HG03139 (cell line): Measurements from ENCODE around the gene COL8A2.
"Not testable (repeated sequence)": the region's sequence is repeated elsewhere in the genome, so short reads cannot be mapped to it uniquely, and the experiment has no call there.

Experiments
- ATAC-seq: cut with Tn5 transposase; IDR thresholded peaks from one replicate; pipeline ENCODE4 v1.9.1; 2021; ENCODE audit not compliant: unreplicated experiment

Gene COL8A2

DNA sequence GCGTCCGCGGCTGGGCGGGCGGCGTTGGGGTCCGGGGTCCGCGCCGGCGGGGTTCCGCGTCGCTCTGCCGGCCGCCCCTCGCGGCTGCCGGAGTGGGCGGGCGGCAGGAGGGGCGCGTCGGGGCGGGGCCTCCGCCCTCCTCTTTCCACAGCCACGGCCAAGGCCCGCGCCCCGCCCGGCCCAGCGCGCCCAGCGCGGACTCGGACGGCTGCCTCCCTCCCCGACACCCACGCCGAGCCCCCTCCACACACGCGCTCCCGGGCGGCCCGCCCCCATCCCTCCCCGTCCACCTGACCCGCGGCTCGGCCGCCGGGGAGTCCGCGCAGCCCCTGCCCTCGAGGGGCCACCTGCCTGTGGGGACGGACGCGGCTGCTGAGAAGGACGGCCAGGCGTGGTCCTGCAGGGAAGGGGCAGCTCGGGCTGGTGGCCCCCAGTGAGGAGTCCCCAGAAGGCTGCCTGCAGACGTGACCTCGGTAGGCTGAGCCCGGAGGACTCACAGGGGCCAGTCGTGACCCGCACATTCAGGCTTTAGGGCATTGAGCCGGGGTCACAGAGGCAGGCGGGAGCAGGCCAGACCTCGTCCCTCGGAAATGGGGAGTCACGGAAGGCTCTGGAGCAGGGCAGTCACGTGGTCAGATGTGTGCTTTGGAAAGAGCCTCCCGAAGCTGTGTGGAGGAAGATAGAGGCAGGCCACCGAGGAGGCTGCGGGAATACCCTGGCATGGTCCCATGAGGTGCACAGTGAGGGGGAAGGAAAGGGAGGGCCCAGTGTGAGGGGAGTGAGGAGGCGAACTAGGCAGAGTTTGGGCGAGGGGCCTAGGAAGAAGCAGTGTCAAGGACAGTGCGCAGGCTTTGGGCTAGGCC lies at the start of gene COL8A2:
TSS of gene COL8A2 (minus strand) at position 94 of the 863 bp plus-strand sequence. CDS start 24,980 bp downstream, outside the sequence.
- no peak for ATAC-seq

DNA sequence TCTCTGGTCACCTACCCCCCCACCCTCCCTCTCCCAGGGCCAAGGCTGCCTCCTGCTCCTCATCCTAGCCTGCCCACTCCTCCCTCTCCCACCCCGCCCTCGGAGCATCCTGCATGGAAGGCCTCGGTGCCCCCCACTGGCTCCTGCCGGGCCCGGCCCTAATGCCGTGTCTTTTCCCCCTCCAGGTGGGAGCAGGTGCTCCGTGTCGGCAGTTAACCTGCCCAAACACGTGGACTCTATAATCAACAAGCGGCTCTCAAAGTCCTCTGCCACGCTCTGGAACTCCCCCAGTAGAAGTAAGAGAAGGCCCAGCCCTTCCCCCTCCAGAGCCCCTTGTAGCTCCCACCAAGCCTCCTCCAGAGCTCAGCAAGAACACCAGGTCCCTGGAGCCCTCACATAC lies 49.7 kb upstream of the COL8A2 start:
- no peak for ATAC-seq

DNA sequence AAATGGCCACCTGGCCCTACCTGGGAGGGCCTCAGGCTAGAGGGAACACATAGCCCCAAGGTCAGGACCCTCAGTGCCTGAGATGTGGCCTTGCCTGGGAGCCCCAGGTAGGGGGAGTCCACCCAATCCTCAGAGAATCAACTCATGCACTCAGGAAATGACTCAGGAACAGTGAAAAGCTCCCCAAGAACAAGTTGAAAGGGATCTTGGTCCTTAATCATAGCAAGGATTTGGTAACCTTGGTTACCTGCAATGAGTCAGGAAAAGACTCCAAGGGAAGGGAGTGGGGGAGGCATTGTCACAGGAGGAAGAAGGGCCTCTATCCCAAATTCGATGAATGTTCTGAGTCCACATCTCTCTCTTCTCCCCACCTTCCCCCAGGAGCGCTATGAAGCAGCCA lies 48.0 kb upstream of the COL8A2 start:
- no peak for ATAC-seq

DNA sequence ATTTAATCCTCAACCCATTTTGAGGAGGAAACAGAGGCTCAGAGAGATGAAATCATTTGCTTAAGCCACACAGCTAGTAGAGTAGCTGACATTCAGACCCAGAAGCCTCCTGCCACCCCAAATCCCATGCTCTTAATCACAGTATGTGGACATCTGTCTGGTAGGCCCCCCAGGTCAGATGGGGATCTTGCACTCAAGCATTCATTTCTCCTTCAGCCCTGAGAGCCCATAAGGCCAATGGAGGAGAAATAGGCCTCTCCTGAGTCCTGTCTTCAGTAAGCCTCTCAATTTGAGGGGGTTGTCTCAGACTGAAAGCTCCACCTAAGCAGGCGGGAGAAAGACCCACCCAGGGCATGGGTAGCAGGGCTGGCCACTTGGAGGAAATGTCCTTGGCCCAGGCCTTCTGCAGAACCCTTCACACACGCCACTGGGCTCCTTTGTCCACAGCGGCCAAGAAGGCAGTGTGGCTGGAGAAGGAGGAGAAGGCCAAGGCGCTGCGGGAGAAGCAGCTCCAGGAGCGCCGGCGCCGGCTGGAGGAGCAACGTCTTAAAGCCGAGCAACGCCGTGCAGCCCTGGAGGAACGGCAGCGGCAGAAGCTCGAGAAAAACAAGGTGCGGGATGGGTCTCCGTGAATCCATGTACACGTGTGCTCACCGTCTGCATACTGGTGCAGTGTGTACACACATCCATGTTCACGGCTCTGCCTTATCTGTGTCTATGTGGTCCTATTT lies 47.2 kb upstream of the COL8A2 start:
- no peak for ATAC-seq

DNA sequence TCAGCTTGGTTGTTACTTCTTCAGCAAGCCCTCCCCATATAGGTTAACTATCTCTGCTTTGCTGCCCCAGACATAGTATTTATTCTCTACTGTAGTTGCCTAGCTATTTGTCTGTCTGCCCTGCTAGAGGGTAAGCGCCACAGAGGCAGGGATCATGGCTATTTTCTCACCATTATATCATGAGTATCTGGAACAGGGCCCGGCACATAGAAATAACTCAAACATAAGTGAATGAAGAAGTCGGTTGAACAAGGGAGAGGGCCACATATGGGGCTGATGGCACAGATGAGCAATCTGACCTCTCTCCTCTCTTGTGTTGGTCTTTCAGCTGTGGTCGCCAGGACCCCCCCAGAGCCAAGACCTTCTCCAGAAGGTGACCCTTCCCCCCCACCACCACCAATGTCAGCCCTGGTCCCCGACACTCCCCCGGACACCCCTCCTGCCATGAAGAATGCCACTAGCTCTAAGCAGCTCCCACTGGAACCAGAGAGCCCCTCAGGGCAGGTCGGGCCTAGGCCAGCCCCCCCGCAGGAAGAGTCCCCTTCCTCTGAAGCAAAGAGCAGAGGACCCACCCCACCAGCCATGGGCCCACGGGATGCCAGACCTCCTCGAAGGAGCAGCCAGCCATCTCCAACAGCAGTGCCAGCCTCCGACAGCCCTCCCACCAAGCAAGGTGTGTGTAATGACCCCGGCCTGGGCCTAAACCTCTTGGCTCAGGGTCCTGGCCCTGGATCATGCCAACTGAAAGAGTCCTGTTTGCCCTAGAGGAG lies 45.8 kb upstream of the COL8A2 start:
- ATAC-seq = no peak

DNA sequence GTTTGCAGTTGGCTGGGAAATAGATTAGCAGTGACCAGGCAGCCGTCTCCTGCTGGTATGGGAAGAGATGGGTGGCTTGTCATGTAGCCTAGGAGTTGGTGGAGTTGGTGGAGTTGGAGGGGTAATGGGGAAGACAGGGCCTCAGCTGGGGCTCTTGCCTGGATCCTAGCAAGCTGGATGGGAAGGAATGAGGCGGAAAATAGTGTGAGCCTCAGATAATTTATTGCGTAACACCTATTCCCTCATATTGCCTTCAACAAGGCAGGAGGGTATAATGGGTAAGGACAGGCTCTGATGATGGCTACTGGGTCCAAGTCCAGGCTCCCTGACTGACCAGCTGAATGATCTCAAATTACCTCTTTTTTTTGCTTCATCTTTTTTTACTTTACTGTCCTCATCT lies 43.5 kb upstream of the COL8A2 start:
- ATAC-seq = no peak

DNA sequence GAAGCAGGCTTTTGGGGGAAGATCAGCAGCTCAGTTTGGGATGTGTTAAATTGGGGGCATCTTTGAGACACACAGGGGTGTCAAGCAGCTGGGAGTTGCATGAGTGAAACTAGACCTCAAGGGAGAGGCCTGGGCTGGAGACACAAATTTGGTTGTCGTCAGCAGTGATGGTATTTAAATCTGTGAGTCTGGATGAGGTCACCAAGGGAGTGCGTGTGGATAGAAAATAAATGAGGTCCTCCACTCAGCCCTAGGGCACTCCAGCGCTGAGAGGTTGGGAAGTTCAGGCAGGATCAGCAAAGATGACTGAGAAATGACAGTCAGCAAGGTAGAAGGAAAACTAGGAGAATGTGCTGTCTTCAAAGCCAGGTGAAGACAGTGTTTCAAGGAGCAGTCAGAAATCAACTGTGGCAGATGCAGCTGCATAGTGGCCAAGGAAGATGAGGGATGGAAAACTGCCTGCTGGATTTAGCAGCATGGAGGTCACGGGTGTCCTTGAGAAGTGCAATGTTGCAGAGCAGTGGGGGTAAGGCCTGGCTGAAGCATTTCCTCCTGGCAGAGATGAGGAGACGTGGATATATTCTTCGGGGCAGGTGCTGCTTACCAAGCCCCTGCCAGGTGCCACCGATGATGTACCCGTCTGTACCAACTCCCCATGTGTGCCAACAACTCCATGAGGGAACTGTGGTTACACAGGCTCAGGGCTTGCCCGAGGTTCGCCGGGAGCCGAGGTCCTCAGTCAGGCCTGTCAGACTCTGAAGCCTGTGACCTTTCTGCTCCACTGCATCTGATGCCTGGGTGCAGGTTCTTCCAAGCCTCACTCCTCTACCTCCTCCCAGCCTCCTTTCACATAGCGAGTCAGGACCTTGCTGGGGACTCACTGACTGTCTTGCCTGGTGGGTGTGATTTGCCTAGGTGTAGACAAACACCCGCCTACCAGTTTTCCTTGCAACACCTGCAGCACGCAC lies 42.2 kb upstream of the COL8A2 start:
- ATAC-seq = no peak

DNA sequence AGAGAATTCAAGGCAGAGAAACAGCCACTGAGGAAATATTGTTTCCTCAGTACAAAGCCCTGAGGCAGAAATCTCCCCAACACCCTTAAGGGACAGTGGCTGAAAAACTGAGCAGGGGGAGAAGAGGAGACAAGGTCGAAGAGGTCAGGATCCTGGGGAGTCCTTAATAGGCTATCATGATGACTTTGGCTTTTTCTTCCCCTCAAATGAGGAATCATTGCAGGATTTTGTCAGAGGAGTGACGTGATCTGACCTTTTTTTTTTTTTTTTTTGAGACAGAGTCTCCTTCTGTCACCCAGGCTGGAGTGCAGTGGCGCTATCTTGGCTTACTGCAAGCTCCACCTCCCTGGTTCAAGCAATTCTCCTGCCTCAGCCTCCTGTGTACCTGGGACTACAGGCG lies 41.1 kb upstream of the COL8A2 start:
- ATAC-seq = no peak

DNA sequence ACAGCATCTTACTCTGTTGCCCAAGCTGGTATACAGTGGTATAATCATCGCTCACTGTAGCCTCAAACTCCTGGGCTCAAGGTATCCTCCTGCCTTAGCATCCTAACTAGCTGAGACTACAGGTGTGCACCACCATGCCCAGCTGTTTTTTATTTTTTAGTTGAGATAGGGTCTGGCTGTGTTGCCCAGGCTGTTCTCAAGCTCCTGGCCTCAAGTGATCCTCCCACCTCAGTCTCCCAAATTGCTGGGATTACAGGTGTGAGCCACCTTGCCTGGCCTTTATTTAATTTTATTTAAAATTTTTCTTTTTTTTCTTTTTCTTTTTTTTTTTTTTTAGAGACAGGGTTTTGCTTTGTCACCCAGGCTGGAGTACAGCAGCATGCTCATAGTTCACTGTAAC lies 40.1 kb upstream of the COL8A2 start:
- no peak for ATAC-seq

DNA sequence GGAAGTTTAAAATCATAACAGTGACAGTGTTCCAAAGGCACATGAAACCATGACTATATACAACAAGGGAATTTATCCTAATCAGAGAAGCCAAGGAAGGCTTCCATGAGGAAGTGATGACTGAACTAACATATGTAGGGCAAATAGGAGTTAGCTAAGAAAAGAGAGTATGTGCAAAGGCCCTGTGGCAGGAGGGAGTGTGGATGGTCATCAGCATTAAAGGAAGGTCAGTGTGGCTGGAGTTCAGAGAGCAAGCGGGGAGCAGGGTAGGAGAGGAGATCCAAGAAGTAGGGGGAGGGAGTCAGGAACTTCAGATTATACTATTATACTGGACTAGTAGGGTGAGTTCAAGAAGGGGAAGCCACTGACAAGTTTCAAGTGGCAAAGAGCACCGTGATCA lies 39.3 kb upstream of the COL8A2 start:
- no peak for ATAC-seq

DNA sequence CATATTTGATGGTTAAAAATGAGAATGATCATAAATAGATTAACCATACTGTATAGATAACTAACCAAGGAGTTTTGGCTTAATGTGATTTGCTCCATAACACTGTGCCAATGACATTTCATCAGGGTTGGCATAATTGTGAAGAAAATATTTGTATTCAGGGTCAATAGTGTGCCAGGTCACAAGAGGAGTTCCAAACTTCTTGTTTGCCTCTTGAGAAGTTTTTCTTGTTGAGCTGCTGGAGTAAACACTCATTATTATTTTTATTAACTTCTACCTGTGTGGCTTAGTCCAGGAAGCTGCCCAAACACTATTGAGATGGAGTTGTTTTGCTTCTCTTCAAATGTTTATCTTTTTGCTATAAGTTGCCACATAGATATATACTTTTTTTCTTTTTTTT lies 38.4 kb upstream of the COL8A2 start:
- ATAC-seq = no peak

DNA sequence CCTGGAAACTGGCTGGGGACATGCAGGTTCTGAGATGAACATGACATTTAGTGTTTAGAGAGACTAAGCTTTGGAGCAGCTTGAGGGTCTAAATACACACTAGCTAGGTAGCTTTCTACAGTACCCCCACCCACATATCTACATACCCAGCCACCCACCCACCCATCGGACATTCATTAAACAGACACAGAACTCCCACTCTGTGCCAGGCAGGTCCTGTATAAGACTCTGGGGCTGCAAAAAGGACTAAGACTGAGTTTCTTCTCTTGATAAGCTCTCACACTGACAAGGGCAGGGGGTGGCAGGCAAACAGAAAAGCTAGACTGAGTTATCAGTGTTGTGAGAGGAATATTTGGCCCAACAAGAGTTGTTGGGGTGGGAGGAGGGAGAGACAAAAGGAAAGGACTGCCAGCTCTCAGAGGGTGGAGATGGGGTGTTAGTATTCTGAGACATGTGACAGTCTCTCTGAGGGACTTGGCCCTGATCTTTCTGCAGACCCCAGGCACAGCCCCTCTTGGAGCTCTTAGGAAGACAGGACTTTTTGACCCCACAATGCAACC lies 37.7 kb upstream of the COL8A2 start:
- ATAC-seq = no peak

DNA sequence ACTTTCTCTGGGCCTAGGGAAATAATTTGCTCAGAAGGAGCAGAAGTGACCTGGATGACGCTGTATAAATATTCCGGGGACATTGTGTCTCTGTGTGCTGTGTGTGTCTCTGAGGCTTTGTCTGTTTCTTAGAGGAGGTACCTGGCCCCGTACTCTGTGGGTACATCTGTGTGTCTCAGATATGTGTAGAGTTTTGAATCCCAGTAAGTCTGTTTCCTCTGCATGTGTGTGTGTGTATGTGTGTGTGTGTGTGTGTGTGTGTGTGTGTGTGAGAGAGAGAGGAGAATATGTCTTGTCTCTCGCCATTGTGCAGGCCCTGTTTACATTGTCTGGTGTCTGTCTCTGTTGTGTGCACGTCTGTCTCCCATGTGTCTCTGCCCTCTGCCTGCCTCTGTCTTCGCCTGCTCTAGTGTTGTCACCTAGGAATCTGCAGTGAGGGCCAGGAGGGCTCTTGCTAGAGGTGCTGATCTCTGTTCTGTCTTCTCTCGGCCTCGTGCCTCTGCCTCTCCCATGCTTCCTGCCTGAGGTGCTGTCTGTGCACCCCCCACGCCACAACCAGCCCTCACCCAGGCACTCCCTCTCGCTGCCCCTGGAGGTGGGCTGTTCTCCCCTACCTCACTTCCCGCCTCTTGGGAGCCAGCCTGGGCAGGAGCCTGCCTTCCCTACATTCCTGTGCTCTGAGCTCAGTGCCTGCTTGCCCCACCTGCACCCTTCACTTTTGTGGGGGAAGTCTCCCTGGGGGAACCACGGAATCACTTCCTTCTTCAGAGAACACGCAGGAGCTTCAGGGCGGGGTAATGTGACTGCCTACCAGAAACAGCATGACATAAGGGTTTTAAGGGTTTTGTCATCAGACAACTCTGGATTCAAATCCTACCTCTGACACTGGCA lies 36.9 kb upstream of the COL8A2 start:
- no peak for ATAC-seq

DNA sequence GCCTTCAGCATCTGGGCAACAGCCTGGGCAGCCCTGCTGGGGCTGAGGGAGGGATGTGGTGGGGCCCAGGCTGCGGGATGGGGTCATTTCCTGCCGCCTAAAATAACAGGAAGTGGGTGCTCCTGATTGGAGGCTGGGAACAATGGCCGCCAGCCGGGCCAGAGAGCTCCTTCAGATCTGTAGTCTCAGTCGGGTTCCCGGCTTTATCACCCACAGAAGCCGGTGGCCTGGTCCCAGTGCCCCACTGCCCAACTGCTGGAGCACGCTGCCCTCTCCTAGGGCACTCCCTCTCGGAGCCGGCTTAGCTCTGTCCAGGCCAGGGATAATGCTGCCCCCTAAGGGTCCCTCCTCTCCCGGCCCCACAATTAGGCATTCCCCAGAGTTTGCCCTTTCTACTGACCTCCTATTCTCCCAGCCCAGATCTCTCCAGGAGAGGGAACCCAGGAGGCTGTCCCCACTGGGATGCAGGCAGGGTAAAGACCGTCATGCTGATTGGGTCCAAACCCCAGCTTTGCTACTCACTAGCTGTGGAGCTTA lies 36.0 kb upstream of the COL8A2 start:
- no peak for ATAC-seq

DNA sequence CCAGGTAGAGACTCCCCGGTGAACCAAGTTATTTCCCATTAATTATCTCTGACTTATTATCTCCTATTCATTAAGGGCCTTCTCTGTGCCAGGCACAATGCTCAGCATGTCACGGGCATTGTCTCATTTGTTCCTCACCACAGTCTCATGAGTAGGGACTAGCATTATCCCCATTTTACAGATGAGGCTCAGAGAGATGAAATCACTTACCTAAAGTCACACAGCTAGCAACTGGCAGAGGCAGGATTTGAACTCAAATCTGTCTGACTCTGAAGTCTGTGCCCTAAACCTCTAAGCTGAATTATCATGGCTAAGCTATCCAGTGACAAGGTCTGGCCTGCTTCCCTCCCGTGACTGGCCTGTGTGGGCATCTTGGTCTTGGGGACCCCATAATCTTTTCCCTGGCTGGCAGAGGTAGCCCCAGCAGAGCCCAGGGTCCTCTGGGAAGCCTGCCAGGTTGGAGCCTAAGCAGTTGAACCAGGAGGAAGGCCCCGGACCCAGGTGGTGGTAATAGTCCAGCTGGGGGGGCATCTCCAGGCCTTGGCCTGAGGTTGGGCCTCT lies 35.4 kb upstream of the COL8A2 start:
- ATAC-seq = no peak

DNA sequence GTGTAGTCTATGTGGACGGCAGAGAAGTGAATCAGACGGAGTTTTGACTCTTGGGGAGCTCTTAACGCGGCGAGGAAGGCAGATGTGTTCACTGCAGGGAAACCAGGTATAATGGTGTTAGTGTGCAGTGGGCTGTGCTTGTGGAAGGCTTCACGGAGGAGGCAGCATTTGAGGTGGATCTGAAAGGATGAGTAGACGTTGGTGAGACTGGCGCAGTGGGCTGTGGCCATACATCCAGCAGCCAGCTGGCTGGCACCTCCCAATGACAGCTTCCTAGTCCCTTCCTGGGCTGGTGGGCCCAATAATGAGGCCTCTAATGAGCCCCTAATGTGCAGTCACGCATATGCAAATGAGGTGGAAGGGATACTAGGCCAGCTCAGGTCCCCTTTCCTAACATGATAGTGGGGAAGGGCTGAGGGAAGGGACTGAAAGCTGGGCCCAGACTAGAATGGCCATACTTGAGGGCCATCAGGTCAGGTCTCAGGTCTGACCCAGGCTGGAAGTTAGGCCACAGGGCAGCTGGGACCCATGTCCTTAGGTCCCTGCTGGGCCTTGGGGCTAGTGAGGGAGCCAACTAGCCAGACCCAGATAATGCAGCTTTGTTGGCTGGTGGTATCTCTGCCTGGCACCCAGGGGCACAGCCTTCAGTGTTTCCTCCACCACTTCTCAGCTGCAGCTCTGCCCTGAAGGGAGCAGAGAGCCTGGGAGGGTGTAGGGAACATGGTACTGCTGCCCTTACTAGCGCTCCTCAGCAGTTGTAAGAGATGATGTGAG lies 34.8 kb upstream of the COL8A2 start:
- ATAC-seq = no peak

DNA sequence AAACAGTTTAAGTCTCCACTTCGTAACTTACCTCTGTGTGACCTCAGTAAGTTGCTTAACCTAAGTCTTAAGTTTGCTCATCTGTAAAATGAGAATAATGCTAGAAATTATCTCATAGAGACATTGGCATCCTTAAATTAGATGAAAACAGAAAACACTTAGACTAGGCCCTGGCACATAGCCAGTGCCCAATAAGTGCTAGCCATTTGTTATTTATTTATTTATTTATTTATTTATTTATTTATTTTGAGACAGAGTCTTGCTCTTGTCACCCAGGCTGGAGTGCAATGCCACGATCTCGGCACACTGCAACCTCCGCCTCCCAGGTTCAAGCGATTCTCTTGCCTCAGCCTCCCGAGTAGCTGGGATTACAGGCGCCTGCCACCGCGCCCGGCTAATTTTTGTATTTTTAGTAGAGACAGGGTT lies 33.8 kb upstream of the COL8A2 start:
- not testable (repeated sequence) for ATAC-seq
